ENCODE measurements around the gene ZNF32. TPM values are rescaled to one million over a fixed set of nuclear protein-coding genes. Genes with fewer than 3 reads are reported as not detected.
"Not testable (repeated sequence)": the region's sequence is repeated elsewhere in the genome, so short reads cannot be mapped to it uniquely, and the experiment has no call there.

ZNF32 gene
- total RNA-seq, 1 experiment from 2014 or later = 13.0 TPM

DNA sequence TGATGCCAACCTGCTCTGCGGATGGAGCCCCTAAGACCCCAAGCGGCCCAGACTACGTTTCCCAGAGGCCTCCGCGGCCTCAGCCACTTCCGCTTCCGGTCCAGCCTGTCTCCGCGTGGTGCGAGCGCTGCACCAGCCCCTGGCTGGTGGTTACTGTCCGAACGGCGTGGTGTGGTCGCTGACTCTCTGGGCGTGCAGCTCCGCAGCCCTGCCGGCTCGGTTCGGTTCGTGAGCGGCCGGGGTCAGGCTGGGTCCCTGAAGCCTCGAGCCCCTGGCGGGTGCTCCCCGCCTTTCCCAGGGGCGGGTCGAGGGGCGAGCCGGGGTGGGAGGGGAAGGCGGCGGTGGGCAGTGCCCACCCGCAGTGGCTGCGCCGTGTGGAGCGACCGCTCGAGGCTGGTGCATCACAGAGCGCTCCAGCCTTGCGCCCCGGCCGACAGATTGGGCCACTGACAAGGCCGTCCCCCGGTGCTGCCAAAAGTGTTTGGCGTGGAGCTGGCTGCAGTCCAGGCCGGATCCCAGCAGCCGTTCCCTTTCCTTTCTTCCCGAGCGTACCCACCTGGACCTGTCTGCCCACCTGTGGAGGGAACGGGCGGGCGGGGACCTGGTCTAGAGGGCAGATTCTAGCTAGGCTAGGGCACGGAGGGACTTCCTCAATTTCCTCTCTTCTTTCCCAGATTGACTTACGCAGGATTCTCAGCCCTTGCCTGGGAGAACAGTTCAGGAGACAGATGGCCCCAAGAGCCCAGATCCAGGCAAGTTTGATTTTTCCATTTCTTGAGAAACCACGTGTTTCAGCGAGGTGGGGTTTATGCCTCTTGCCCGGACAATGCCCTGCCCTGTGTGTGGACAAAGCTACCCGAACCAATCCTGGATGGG, 42.1 kb downstream of the ZNF32 start, which contains the start of gene ZNF485:
Gene ZNF485 (plus strand): TSS at position 116 of the 876 bp plus-strand sequence. CDS start 613 bp downstream, at position 729.
- peak within 1 kb of the TSS; percentile 78 for H3K4me3 Mint-ChIP-seq (ENCODE audit: unreplicated experiment)
- H3K4me1 Mint-ChIP-seq (ENCODE audit: insufficient read depth, unreplicated experiment) = peaks cover 17% of the 10 kb centered on the region
- peaks cover 20% of the 10 kb centered on the region for H3K9me3 Mint-ChIP-seq (ENCODE audit: unreplicated experiment)
- peak within 1 kb of the TSS; percentile 64 for H3K27ac Mint-ChIP-seq (ENCODE audit: low read depth, unreplicated experiment)
- H3K27me3 Mint-ChIP-seq (ENCODE audit: insufficient read depth, unreplicated experiment) = no peaks in the 10 kb centered on the region
- ChIA-PET POLR2A (interaction anchor here (0.6 to 0.9 kb wide), 4 partner anchors 13 to 468 kb away, joined by 3 read pairs; partner anchors contain the start of genes CSGALNACT2 and ZNF32), CTCF (interaction anchor here (0.5 to 0.9 kb wide), 2 partner anchors 60 to 314 kb away, joined by 3 to 4 read pairs; no protein-coding TSS in a partner anchor)
- TF ChIP-seq, protein P1, sequence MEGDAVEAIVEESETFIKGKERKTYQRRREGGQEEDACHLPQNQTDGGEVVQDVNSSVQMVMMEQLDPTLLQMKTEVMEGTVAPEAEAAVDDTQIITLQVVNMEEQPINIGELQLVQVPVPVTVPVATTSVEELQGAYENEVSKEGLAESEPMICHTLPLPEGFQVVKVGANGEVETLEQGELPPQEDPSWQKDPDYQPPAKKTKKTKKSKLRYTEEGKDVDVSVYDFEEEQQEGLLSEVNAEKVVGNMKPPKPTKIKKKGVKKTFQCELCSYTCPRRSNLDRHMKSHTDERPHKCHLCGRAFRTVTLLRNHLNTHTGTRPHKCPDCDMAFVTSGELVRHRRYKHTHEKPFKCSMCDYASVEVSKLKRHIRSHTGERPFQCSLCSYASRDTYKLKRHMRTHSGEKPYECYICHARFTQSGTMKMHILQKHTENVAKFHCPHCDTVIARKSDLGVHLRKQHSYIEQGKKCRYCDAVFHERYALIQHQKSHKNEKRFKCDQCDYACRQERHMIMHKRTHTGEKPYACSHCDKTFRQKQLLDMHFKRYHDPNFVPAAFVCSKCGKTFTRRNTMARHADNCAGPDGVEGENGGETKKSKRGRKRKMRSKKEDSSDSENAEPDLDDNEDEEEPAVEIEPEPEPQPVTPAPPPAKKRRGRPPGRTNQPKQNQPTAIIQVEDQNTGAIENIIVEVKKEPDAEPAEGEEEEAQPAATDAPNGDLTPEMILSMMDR (IDR thresholded peaks at IDR 0.05; ENCODE audit: unreplicated experiment) = no peak
- intact Hi-C loops (cut with micrococcal nuclease) = loop anchor here (5.0 kb wide), 1 partner anchor 34 kb away; the partner anchor contains the start of gene ZNF239
- peaks cover 32% of the 10 kb centered on the region for H3K36me3 Mint-ChIP-seq (ENCODE audit: insufficient read depth, unreplicated experiment)
- DNase-seq (ENCODE audit: unreplicated experiment) = peak; percentile 42
- no TSS peak for BruUV-seq (replicated peaks)

DNA sequence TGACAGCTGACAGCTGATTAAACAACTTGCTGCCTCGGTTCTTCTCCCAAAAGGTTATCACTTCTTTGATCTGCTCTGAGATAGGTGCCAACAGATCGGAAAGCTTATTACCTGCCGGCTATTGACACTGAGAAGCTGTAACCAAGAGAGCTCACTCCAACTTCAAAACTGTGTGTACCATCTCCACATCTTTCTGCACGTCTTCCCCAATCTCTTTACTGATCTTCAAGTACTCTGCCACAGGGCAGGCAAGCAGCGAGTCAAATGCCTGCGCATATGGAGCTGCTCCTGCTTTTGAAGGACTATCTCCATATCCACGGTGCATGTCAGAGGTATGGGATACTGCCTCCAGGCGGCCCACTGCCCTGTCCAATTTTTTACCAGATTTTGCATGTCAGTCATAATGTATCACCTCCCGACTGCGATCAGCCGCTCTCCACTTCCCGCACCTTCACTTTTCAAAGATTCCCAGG, 42.8 kb downstream of the ZNF32 start:
- TF ChIP-seq, protein P1 (IDR thresholded peaks at IDR 0.05; ENCODE audit: unreplicated experiment) = no peak
- POLR2A ChIA-PET = interaction anchor here (0.6 kb wide), 1 partner anchor 468 kb away, joined by 3 read pairs; the partner anchor contains the start of gene CSGALNACT2
- intact Hi-C loops (cut with micrococcal nuclease) = loop anchor here (5.0 kb wide), 1 partner anchor 34 kb away; the partner anchor contains the start of gene ZNF239
- Mint-ChIP-seq H3K36me3 (ENCODE audit: insufficient read depth, unreplicated experiment) (peaks cover 25% of the 10 kb centered on the region), H3K4me1 (ENCODE audit: insufficient read depth, unreplicated experiment) (peaks cover 17% of the 10 kb centered on the region), H3K27me3 (ENCODE audit: insufficient read depth, unreplicated experiment) (no peaks in the 10 kb centered on the region), H3K9me3 (ENCODE audit: unreplicated experiment) (peaks cover 20% of the 10 kb centered on the region), H3K27ac (ENCODE audit: low read depth, unreplicated experiment) (peak overlapping the region; percentile 64), H3K4me3 (ENCODE audit: unreplicated experiment) (peak overlapping the region; percentile 78)
- CTCF ChIA-PET = no interaction called here
- BruUV-seq (replicated peaks) = no TSS peak
- no peak for DNase-seq (ENCODE audit: unreplicated experiment)

DNA sequence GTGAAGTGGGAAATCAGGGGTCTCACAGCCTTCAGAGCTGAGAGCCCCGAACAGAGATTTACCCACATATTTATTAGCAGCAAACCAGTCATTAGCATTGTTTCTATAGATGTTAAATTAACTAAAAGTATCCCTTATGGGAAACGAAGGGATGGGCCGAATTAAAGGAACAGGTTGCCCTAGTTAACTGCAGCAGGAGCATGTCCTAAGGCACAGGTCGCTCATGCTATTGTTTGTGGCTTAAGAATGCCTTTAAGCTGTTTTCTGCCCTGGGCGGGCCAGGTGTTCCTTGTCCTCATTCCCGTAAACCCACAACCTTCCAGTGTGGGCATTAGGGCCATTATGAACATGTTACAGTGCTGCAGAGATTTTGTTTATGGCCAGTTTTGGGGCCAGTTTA, 47.1 kb downstream of the ZNF32 start:
- DNase-seq (ENCODE audit: unreplicated experiment); CTCF ChIA-PET; H3K27me3 Mint-ChIP-seq (ENCODE audit: insufficient read depth, unreplicated experiment); H3K4me1 Mint-ChIP-seq (ENCODE audit: insufficient read depth, unreplicated experiment); BruUV-seq (replicated peaks); H3K27ac Mint-ChIP-seq (ENCODE audit: low read depth, unreplicated experiment); POLR2A ChIA-PET; intact Hi-C loops (cut with micrococcal nuclease); H3K36me3 Mint-ChIP-seq (ENCODE audit: insufficient read depth, unreplicated experiment); H3K4me3 Mint-ChIP-seq (ENCODE audit: unreplicated experiment): not testable (repeated sequence)
- peaks cover 14% of the 10 kb centered on the region for H3K9me3 Mint-ChIP-seq (ENCODE audit: unreplicated experiment)

DNA sequence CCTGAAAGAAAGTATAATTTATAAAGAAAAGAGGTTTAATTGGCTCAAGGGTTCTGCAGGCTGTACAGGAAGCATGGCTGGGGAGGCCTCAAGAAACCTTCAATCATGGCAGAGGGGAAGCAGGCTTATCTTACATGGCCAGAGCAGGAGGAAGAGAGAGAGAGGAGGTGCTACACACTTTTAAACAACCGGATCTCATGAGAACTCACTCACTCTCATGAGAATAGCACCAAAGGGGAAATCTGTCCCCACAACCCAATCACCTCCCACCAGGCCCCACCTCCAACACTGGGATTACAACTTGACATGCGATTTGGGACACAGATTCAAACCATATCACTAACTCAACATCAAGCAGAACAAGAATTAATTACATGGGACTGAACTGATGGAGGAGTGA, 49.3 kb downstream of the ZNF32 start:
- H3K27ac Mint-ChIP-seq (ENCODE audit: low read depth, unreplicated experiment) = no peak overlapping the region
- intact Hi-C loops (cut with micrococcal nuclease) = no loop called here
- POLR2A ChIA-PET = no interaction called here
- H3K4me3 Mint-ChIP-seq (ENCODE audit: unreplicated experiment) = no peak overlapping the region
- H3K36me3 Mint-ChIP-seq (ENCODE audit: insufficient read depth, unreplicated experiment) = peaks cover 4% of the 10 kb centered on the region
- no peaks in the 10 kb centered on the region for H3K27me3 Mint-ChIP-seq (ENCODE audit: insufficient read depth, unreplicated experiment)
- DNase-seq (ENCODE audit: unreplicated experiment) = no peak
- CTCF ChIA-PET = interaction anchor here (0.6 to 1.3 kb wide), 2 partner anchors 11 to 24 kb away, joined by 4 read pairs; no protein-coding TSS in a partner anchor
- TF ChIP-seq, protein P1 (IDR thresholded peaks at IDR 0.05; ENCODE audit: unreplicated experiment) = no peak
- H3K9me3 Mint-ChIP-seq (ENCODE audit: unreplicated experiment) = peaks cover 10% of the 10 kb centered on the region
- BruUV-seq (replicated peaks) = no TSS peak
- no peaks in the 10 kb centered on the region for H3K4me1 Mint-ChIP-seq (ENCODE audit: insufficient read depth, unreplicated experiment)

Measured in MCF 10A (cell line).